Urothelium cell line (cell line): ENCODE measurements around the gene MED16.

ENCODE experiments used
- DNase-seq: peaks from one replicate; pipeline ENCODE4 v3.0.0; 2011; ENCODE audit warnings: low spot score, mixed read lengths
- FAIRE-seq: peaks from 2 replicates; lab custom pipeline; 2011; peaks lifted over from hg19 to GRCh38; lab: Jason Lieb, UNC

The MED16 gene

GRCh38 chr19:892894-893689 is at the start of gene MED16, which contains the start of gene RNU6-9:
Gene MED16 (minus strand): TSS chr19:893187. CDS start chr19:891131, 2,056 bp downstream.
Gene RNU6-9 (plus strand): TSS chr19:893484.
- no peak for FAIRE-seq
- peak; percentile 92 for DNase-seq

DNA sequence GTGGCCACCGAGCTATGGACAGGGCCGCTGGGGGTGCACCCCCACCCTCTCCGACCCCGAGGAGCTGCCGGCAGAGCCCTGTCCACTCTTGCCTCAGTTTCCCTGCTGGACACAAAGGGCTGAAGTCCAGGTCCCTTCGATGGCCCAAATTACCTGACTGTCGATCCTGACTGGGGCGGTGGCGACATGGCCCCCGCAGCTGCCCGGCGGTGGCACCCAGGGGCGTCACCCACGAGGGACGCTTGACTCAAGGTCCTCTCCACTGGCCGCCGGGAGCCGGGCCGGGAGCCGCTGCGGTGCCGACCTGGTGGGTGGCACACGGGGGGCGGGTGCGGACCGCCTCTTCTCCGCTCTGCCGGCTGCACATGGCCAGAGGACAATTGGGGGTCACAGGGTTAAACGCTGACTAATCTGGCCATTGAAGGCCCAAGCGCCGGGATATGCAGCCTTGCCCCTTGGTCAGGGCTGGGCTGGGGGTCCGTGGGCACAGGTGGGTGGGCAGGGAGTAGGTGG is 49.2 kb upstream of the MED16 start:
- no peak for DNase-seq
- no peak for FAIRE-seq

- DNase-seq (no peak), FAIRE-seq (no peak)
Observed at GRCh38 chr19:941292-942132, 48.5 kb upstream of the MED16 start.

- DNase-seq (peak; percentile 80), FAIRE-seq (no peak)
Observed at GRCh38 chr19:940591-941291, 47.8 kb upstream of the MED16 start.

DNA sequence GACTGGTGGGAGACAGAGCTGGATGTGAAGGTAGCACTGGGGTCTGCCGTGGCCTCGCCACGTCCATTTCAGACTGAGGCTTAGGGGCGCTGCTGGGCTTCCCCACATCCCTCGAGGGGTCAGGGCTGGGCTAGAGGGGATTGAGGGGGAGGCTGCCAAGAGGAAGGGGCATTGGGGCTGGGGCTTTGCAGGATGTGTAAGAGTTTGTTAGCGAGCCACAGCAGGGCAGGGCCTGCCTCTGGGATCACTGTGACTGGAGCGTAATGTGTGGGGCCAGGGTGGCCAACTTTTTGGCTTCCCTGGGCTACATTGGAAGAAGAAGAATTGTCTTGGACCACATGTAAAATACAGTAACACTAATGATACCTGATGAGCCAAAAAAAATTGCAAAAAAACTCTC is 46.9 kb upstream of the MED16 start:
- no peak for FAIRE-seq
- no peak for DNase-seq

DNA sequence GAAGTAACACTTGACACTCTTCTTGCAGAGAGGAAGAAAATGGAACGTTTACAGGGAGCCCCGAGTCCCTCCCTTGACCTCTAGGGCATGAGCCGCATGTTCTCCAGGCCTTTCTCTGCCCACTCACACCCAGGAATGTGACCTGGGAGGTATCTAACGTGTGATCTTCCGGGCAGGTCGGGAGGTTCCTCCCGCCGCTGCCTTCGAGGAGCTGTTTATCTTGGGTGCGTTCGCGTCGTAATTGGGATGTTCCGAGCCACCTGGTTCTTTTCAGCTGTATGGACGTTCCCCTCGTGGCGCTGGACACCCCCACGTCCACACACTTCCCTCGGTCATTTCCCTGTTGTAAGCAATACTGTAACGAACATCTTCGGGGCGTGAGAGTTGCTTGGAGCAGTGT is 46.5 kb upstream of the MED16 start:
- FAIRE-seq: no peak
- DNase-seq: no peak

GRCh38 chr19:938233-938923 is 45.4 kb upstream of the MED16 start:
- DNase-seq (no peak), FAIRE-seq (no peak)

GRCh38 chr19:937259-937694 is 44.3 kb upstream of the MED16 start:
- DNase-seq: no peak
- FAIRE-seq: no peak

DNA sequence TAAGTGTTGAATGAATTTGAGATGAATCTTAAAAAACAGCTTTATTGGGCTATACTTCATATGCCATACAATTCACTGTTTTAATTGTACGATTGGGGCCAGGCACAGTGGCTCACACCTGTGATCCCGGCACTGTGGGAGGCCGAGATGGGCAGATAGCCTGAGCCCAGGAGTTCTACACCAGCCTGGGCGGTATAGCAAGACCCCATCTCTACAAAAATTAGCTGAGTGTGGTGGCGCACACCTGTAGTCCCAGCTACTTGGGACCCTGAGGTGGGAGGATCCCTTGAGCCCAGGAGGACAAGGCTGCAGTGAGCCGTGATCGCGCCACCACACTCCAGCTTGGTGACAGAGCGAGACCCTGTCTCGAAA is 43.2 kb upstream of the MED16 start:
- FAIRE-seq (no peak), DNase-seq (no peak)

GRCh38 chr19:934865-935479 is 42.0 kb upstream of the MED16 start:
- no peak for DNase-seq
- no peak for FAIRE-seq

- FAIRE-seq (no peak), DNase-seq (no peak)
Observed at GRCh38 chr19:934197-934840, 41.3 kb upstream of the MED16 start.

DNA sequence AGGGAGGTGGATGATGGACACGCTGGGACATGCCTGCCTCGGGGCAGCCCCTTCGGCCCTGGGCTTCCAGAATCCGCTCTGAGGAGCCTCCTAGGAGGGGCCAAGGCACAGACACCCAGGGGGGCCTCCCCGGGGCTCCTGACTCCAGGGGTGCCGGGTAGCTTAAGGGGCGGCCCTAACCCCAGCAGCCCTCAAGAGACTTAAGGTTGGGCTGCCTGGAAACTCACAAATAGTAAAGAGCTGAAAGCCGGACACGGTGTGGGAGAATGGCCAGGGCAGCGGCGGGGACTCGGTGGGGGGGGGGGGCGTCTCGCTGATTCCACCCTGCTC is 40.5 kb upstream of the MED16 start:
- DNase-seq: no peak
- FAIRE-seq: no peak

DNA sequence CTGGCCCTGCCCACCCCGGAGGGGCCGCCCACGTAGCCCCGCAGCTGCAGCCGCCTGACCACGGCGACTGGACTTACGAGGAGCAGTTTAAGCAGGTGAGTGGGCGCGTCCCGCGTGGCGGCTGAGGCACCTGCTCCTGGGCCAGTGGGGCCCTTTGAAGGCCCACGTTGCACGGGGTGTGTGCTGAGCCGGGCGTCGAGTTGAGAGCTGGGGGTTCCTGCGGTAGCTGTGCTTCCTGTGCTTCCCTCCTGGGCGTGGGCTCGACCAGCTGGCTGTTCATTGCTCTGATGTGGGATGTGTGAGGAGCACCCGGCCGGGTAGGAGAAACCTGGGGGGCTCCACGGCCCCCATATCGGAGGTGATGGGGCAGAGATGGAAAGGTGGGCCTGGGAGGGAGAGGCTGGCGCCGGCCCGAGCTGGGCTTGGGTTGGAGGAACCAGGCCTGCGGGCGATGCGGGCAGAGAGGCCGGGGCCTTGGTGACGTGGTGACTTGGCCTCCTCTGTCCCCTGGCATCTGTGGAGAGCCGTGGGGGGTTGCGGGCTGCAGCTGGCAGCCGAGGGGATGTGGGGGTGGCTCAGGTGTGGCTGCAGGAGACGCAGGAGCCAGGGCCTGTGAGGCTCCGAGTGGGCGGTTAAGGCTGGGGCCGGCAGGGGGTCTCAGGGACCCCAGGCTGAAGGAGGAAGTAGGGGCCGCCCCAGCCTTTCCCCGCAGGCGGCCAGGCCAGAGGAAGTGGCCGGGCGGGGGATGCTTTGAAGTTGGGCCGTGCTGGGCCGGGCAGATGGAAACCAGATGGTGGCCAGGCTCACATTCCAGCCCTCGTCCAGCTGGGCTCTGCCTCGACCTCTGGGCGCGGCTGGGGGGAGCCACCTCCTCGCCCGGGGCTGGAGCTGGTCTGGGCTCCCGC is 39.9 kb upstream of the MED16 start:
- FAIRE-seq: no peak
- DNase-seq: no peak

GRCh38 chr19:931860-932647 is 39.1 kb upstream of the MED16 start:
- no peak for FAIRE-seq
- no peak for DNase-seq

GRCh38 chr19:929891-930258 is 36.9 kb upstream of the MED16 start:
- DNase-seq (no peak), FAIRE-seq (no peak)

- DNase-seq (no peak), FAIRE-seq (no peak)
Observed at GRCh38 chr19:929203-929890, 36.4 kb upstream of the MED16 start.

GRCh38 chr19:928471-929202 is 35.6 kb upstream of the MED16 start:
- FAIRE-seq (no peak), DNase-seq (no peak)
